Measurements from ENCODE around the gene TNPO1.
A peak's percentile ranks its signal among the peaks of the same experiment; 100 is the strongest.

Gene TNPO1

GRCh38 chr5:72815580-72816283 is 729 bp upstream of the TNPO1 start:
- peak overlapping the region; percentile 74 for H3K4me3 ChIP-seq (ENCODE audit: low read length)
- no peak for DNase-seq (ENCODE audit: low read depth, low spot score)

- peak overlapping the region; percentile 74 for H3K4me3 ChIP-seq (ENCODE audit: low read length)
- DNase-seq (ENCODE audit: low read depth, low spot score): no peak
These were observed 618 bp downstream of the TNPO1 start for GRCh38 chr5:72817076-72817481.

GRCh38 chr5:72817671-72818266 is 1.3 kb downstream of the TNPO1 start:
- no peak for DNase-seq (ENCODE audit: low read depth, low spot score)
- H3K4me3 ChIP-seq (ENCODE audit: low read length): peak overlapping the region; percentile 74

DNA sequence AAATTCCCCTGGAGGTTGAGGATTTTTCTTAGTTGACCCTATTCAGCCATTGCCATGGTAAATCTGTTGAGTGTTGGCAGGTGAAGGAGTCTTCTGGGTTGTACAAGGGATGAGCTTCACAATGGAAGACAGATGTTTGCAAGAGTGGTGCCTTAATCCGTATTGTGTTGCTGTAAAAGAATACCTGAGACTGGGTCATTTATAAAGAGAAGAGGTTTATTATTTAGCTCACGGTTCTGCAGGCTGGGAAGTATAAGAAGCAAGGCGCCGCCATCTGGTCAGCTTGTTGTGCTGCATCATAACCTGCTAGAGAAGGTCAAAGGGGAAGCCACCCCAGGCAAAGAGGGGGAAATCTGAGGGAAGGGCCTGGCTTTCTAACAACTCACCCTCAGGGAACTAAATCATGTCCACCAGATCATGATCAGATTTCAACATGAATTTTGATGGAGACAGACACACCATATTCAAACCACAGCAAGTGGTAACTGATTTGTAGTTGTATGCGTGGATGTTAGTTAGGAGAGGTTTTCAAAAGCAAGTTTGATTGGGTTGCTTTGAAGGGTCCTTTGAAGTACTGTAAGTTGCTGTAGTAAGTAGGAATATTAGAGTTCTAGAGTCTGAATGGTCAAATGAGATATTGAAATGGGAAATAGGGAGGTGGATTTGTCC is 2.5 kb downstream of the TNPO1 start:
- peak; percentile 56 for DNase-seq (ENCODE audit: low read depth, low spot score)
- H3K4me3 ChIP-seq (ENCODE audit: low read length): no peak overlapping the region

- DNase-seq (ENCODE audit: low read depth, low spot score): no peak
- H3K4me3 ChIP-seq (ENCODE audit: low read length): no peak overlapping the region
These were observed 5.3 kb downstream of the TNPO1 start for GRCh38 chr5:72821776-72822175.

DNA sequence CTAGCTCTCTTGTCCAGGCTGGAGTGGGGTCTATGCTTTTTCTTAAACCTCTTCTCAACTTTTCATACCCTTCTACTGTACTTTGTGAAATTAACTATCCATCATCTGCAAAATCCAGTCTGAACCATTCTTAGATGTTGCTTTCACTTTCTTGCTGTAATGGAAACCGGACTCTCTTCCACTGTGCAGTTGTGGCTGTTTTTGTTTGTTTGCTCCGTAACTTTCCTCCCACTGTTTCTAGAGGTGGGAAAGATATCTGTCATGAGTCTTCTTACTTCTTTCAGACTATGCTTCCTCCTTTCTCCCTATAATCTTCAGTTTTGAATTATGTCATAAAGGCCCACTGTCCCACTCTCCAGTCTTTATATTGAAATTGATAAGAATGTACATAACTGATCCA is 6.5 kb downstream of the TNPO1 start:
- DNase-seq (ENCODE audit: low read depth, low spot score): no peak
- no peak overlapping the region for H3K4me3 ChIP-seq (ENCODE audit: low read length)

DNA sequence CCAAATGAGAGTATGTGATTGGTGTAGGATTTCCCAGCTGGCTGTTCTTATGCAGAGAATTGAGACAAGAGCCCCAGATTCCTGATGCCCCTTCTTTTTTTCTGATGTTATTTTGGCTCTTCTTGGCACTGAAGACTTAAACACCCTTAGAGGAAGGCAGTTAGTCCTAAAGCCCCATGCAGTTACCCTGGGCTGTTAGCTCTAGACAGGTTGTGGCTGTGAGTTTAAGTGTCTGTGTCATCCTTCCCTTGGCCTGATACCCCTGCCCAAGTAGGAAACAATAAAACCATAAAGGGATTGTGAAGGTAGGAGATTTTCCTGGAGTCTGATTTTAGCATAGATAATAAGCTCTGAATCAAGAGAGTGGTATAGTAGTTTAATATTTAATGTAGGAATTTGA is 13.2 kb downstream of the TNPO1 start:
- no peak overlapping the region for H3K4me3 ChIP-seq (ENCODE audit: low read length)
- no peak for DNase-seq (ENCODE audit: low read depth, low spot score)

DNA sequence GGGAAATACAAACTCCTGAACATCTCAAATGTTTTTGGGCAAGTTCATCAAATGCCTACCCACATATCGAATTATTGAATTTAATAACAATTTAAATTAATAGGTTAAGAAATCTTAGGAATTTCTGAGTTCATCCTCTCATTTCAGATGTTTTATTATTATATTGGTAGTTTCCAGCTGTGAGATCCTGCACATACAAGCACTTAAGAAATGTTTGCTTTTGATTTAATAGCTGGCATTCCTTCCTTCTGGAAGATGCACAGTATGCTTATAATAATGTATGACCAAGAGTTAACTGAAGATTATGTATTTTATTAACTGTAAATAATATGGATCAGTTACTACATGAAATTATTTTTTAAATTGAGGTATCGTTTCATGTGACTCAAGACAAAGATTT is 13.9 kb downstream of the TNPO1 start:
- DNase-seq (ENCODE audit: low read depth, low spot score): no peak
- no peak overlapping the region for H3K4me3 ChIP-seq (ENCODE audit: low read length)

GRCh38 chr5:72831685-72832084 is 15.2 kb downstream of the TNPO1 start:
- H3K4me3 ChIP-seq (ENCODE audit: low read length): no peak overlapping the region
- no peak for DNase-seq (ENCODE audit: low read depth, low spot score)

DNA sequence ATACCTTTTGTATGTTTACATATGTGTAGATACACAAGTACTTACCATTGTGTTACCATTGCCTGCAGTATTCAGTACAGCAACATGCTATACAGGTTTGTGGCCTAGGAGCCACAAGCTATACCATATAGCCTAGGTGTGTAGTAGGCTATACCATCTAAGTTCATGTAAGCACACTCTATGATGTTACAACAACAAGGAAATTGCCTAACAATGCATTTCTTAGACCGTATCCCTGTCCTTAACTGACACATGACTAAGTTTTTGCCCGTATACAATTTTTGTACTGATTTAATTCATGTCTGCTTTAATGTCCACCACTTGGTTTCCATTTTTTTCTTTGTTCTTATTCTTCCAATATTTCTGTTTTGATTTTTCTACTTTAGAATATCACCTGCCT is 18.5 kb downstream of the TNPO1 start:
- H3K4me3 ChIP-seq (ENCODE audit: low read length): no peak overlapping the region
- DNase-seq (ENCODE audit: low read depth, low spot score): no peak

GRCh38 chr5:72835633-72836032 is 19.2 kb downstream of the TNPO1 start:
- DNase-seq (ENCODE audit: low read depth, low spot score): no peak
- H3K4me3 ChIP-seq (ENCODE audit: low read length): no peak overlapping the region

DNA sequence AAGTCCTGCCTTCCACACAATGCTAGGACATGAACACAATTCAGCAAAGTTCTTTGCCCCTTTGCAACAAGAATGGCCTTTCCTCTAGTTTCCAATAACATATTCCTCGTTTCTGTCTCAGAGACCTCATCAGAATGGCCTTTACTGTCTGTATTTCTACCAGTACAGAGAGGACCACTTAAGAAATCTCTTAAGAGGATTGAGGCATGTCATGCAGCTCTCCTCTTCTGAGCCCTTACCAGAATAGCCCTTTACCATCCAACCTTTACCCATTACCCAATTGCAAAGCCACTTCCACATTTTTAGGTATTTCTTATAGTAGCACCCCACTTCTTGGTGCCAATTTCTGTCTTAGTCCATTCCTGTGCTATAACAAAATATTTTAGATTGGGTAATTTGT is 20.3 kb downstream of the TNPO1 start:
- H3K4me3 ChIP-seq (ENCODE audit: low read length): no peak overlapping the region
- no peak for DNase-seq (ENCODE audit: low read depth, low spot score)

GRCh38 chr5:72837524-72838096 is 21.1 kb downstream of the TNPO1 start:
- no peak overlapping the region for H3K4me3 ChIP-seq (ENCODE audit: low read length)
- no peak for DNase-seq (ENCODE audit: low read depth, low spot score)

DNA sequence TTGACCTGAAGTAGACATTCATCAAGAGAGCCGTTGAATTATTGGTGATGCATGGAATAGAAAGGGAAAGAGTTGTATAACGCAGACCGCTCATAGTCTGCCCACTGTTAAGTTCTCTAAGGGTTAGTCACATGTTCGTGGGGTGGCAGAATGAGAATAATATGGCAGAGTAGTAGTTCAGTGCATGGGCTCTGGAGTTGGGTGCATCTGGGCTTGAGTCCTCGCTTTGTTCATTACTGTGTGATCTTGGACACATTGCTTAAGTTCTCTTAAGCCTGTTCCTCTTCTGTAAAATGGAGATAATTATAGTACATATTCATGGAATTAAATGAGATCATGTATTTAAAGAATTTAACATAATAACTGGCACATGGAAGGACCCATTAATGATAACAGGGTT is 23.6 kb downstream of the TNPO1 start:
- DNase-seq (ENCODE audit: low read depth, low spot score): no peak
- no peak overlapping the region for H3K4me3 ChIP-seq (ENCODE audit: low read length)

- no peak overlapping the region for H3K4me3 ChIP-seq (ENCODE audit: low read length)
- no peak for DNase-seq (ENCODE audit: low read depth, low spot score)
These were observed 25.5 kb downstream of the TNPO1 start for GRCh38 chr5:72841756-72842535.

- no peak for DNase-seq (ENCODE audit: low read depth, low spot score)
- no peak overlapping the region for H3K4me3 ChIP-seq (ENCODE audit: low read length)
These were observed 26.4 kb downstream of the TNPO1 start for GRCh38 chr5:72842816-72843215.

- DNase-seq (ENCODE audit: low read depth, low spot score): no peak
- H3K4me3 ChIP-seq (ENCODE audit: low read length): no peak overlapping the region
These were observed 27.8 kb downstream of the TNPO1 start for GRCh38 chr5:72844218-72844603.

- no peak for DNase-seq (ENCODE audit: low read depth, low spot score)
- H3K4me3 ChIP-seq (ENCODE audit: low read length): no peak overlapping the region
These were observed 29.4 kb downstream of the TNPO1 start for GRCh38 chr5:72845889-72846288.

- H3K4me3 ChIP-seq (ENCODE audit: low read length): no peak overlapping the region
- no peak for DNase-seq (ENCODE audit: low read depth, low spot score)
These were observed 30.0 kb downstream of the TNPO1 start for GRCh38 chr5:72846483-72846882.

GRCh38 chr5:72847439-72847838 is 31.0 kb downstream of the TNPO1 start:
- peak overlapping the region; percentile 68 for H3K4me3 ChIP-seq (ENCODE audit: low read length)
- DNase-seq (ENCODE audit: low read depth, low spot score): no peak

Measured in Jurkat, Clone E6-1 (cell line).